ENCODE measurements around the gene MAN2B2.
"Not testable (repeated sequence)": the region's sequence is repeated elsewhere in the genome, so short reads cannot be mapped to it uniquely, and the experiment has no call there.

Gene MAN2B2

DNA sequence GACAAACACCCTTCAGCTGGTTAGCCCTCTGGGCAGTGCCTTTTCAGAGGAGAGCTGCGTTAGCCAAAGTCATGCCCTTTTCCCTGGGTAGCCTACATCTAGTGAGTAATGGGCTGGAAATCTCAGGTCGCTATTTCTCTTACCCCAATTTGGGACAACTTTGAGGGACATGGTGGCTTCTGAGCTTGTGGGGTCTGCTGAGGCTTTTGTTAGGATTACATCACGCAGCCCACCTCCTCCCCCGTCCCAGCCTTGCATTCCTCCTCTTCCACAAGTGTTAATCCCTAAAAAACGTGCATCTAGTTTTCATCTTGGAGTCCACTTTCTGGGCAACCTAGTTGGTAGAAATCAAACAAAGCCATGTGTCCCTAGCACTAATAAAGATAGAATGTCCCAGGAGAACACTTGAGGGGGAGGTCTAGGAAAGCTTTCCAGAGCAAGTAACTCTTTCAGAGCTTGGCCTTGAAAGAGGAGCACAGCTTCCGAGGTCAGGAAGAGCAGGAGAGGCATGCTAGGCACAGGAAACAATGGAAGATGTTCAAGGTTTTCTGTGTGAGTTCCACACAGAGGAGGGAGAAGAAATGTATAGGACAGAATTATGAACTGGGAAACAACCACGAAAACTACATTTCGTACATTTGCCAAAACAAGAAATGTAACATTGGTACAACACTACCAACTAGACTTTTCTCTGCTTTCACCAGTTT, 68.3 kb downstream of the MAN2B2 start:
- DNase-seq (ENCODE audit: low spot score) = no peak

DNA sequence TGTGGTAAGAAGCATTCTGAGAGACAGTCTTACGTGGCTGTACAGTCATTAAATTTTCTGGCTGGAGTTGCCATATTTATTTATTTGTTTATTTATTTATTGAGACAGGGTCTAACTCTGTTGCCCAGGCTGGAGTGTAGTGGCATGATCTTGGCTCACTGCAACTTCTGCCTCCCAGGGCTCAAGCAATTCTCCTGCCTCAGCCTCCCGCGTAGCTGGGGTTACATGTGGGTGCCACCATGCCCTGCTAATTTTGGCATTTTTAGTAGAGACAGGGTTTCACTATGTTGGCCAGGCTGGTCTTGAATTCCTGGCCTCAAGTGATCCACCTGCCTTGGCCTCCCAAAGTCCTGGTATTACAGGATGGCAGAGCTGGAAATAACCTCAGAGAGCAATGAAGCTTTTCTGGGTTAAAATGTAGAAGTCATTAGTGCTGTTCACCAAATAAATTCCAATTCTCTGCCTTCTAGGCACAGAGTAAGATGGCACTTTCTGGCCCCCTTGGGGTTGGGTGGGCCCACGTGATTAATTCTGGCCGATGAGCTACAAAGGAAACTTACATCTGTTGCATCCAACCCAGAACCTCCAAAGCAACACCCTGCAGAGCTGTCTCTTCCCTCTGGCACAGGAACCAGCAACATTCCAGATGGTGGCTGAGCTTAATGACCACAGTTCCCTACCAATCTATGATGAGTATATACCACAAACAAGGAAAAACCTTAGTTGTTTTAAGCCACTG, 70.0 kb downstream of the MAN2B2 start:
- no peak for DNase-seq (ENCODE audit: low spot score)

DNA sequence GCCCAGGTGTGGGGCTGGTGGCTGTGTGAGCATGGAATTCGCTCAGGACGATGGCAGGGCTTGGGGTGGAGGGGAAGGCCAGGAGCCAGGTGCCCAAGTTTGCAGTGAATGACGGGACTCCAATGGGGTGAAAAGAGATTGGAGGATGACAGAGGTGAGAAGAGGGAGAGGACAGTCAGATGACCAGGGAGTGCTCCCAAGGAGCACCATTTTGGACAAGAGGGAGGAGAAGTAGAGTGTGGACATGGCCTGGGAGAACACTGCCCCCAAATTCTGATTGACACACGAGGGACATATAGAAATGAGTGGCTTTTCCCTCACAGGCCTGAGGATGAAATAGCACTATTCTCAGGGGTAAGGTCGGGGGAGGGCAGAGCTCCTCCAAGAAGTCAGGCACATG, 72.2 kb downstream of the MAN2B2 start:
- DNase-seq (ENCODE audit: low spot score) = no peak

DNA sequence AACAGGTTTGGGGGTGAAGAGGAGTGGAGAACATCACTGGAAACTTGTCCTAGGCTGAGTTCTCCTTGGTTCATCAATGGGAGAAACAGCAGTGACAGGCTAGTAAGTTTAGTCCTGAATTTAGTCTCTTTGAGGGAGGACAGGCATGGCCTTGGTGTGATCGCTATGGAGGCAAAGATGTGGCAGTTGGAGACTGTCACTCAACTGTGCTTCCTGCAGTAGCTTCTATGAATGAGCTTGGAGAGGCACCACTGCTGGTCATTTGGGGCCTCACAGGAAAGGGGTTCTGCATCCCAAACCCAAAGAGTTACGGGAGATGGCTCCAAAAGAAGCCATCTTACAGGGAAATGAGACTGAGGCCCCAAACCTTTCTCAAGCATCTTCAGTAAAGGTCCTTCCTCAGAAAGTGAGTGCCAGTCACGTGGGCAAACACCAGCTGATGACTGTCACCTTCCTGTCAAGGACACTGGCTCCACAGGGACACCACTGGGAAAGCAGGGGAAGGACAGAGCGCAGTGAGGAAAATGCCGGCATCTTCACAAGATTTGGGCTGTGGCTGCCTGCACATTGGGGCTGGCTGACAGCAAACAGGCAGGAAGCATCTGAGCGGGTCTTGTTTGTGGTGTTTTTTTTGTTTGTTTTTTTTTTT, 72.7 kb downstream of the MAN2B2 start:
- DNase-seq (ENCODE audit: low spot score) = no peak

DNA sequence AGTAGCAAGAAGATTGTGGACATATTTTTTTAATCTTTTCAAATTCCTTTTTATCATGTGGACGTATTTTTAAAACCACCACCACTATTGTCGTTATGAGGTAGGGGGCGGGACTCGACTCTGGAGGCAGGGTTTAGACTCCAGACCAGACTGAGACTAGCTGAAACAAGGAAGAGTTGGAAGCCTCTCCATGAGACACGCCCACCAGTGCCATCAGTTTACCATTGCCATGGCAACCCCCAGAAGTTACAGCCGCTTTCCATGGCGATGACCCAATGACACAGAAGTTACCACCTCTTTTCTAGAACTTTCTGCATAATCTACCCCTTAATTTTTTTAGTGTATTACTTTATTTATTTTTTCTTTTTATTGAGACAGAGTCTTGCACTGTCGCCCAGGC, 74.2 kb downstream of the MAN2B2 start:
- DNase-seq (ENCODE audit: low spot score) = no peak

DNA sequence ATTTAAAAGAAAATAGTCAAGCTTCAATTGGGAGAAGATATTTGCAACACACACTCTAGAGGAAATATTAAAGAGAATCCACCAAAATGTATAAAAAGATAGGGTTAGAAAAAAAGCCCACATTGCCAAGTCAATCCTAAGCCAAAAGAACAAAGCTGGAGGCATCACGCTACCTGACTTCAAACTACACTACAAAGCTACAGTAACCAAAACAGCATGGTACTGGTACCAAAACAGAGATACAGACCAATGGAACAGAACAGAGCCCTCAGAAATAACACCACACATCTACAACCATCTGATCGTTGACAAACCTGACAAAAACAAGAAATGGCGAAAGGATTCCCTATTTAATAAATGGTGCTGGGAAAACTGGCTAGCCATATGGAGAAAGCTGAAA, 79.2 kb downstream of the MAN2B2 start:
- DNase-seq (ENCODE audit: low spot score) = not testable (repeated sequence)

DNA sequence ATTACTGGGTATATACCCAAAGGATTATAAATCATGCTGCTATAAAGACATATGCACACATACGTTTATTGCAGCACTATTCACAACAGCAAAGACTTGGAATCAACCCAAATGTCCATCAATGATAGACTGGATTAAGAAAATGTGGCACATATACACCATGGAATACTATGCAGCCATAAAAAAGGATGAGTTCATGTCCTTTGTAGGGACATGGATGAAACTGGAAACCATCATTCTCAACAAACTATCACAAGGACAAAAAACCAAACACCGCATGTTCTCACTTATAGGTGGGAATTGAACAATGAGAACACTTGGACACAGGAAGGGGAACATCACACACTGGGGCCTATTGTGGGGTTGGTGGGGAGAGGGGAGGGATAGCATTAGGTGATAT, 80.3 kb downstream of the MAN2B2 start:
- DNase-seq (ENCODE audit: low spot score) = not testable (repeated sequence)

DNA sequence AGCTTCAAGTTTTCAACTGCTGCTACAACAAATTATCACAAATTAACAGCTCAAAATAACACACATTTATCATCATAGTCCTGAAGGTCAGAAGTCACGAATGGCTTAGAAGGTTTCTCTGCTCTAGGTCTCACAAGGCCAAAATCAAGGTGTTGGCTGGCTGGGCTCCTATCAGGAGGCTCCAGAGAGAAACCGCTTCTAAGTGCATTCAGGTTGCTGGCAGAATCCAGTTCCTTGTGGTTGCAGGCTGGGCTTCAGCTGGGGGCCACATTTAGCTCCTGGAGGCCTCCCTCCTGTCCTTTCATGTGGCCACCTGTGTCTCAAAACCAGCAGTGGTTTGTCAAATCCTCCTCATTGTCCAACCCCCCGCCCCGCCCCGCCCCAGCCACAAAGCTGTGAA, 80.9 kb downstream of the MAN2B2 start:
- DNase-seq (ENCODE audit: low spot score) = peak; percentile 56

DNA sequence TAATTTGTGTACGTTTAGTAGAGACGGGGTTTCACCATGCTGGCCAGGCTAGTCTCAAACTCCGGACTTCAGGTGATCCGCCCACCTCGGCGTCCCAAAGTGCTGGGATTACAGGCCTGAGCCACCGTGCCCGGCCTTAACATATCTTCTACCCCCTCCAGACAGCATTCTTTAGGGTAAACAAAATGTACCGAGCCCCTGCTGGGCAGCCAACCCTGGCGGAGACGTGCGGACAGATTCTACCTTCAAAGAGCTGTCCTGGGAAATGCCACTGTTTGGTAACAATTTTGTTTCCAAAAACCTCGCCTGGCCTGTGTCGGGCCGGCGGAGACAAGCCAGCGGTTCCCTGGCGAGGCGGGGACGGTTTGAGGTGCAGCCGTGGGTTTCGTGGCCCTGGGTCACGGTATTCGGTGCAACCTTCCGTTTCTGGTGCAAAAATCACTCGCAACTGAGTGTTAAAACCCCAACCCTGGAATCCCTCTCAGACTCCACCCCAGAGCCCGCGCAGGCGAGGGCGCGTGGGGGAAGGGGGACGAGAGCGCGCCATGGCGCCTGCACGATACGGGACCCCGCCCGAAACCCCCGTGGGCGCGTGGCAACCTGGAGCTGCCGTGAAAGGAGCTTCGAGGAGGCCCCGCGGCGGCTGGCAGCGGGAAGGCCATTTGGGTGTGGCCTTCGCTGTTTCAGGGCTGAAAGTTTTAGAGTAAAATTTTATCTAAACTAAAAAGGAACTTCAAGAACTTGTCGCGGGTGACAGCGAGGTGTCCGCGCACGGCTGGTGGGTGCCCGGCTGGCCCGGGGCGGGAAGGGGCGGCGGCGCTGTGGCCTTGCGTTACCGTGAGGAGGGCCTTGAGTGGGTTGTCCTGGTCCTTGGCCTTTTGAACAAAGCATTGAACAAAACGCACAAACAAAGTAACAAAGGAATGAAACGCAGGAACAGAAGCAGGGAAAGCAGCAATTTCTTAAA, 82.5 kb downstream of the MAN2B2 start:
- no peak for DNase-seq (ENCODE audit: low spot score)

DNA sequence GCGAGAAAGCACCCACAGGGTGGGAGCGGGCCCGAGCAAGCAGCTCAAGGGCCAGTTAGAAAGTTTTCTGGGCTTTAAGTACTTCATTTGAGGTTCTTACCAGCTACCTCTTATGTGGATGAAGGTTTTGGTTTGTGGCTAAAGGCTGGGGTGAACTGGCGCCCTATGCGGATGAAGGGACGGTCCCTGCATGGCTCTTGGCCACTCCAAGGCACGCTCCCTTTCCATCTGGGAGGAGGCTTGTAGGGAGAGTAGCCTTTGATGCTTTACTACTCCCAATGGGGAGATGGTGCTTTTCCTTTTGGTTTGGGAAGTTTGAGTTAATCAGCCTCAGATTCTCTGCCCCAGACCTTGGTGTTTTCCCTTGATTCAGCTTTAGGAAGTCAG, 83.2 kb downstream of the MAN2B2 start:
- no peak for DNase-seq (ENCODE audit: low spot score)

DNA sequence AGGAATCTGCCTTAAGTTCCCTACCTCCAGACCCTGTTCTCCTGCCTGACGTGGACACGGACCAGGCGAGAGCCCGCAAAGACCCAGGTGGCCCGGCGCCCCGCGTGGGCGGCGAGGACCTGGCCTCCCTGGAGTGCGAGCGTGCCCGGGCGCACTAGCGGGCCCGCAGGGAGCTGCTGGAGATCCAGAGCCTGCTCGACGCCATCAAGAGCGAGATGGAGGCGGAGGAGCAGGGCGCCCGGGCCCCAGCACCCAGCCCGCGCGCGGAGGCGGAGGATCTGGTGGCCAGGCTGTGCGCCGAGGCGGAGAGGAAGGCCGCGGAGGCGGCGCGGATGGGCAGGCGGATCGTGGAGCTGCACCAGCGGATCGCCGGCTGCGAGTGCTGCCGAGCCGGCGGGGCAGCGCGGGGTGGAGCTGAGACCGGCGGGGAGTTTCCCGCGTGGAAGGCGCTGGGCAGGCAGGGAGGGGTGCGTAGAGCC, 83.6 kb downstream of the MAN2B2 start:
- no peak for DNase-seq (ENCODE audit: low spot score)

DNA sequence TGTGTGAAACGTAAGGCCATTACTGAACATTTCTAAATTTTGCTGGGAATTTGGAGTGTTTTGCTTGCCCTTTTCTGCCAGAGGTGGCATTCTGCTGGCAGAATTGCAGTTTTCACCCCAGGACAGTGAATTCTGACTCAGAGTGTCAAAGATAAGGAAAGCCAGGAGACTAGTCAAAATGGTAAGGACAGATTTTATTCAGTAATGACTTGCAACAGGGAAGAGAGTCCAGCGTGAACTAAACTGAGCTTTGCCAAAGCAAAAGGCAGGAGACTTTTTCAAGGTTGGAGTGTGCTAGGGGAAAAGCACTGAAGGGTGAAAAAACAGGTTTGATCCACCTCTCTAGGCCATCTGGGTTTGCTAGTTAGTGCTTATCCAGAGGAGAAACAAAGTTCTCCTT, 84.9 kb downstream of the MAN2B2 start:
- DNase-seq (ENCODE audit: low spot score) = no peak

DNA sequence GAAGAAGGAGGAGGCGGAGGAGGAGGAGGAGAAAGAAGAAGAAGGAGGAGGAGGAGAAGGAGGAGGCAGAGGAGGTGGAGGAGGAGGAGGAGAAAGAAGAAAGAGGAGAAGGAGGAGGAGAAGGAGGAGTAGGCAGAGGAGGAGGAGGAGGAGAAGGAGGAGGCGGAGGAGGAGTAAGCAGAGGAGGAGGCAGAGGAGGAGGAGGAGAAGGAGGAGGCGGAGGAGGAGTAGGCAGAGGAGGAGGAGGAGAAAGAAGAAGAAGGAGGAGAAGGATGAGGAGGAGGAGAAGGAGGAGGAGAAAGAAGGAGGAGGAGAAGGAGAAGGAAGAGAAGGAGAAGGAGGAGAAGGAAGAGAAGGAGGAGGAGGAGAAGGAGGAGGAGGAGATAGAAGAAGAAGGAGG, 85.4 kb downstream of the MAN2B2 start:
- no peak for DNase-seq (ENCODE audit: low spot score)

DNA sequence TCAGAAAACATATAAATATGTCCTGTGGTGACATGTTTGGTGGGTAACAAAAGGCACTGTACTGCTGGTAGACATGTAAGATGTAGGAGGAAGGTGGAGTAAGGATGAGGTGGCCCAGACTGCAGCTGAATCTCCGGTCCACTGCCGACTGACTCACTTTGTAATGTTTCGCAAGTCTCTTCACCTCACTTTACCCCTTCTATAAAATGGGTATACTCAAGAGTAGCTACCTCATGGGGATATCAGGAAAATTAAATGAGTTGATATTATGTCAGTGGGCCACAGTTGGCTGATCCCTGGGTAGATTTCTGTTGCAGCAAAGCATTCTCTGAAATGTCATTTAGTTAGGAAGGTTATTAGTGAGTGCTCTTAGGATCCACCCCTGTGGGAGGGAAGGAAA, 87.6 kb downstream of the MAN2B2 start:
- DNase-seq (ENCODE audit: low spot score) = no peak

DNA sequence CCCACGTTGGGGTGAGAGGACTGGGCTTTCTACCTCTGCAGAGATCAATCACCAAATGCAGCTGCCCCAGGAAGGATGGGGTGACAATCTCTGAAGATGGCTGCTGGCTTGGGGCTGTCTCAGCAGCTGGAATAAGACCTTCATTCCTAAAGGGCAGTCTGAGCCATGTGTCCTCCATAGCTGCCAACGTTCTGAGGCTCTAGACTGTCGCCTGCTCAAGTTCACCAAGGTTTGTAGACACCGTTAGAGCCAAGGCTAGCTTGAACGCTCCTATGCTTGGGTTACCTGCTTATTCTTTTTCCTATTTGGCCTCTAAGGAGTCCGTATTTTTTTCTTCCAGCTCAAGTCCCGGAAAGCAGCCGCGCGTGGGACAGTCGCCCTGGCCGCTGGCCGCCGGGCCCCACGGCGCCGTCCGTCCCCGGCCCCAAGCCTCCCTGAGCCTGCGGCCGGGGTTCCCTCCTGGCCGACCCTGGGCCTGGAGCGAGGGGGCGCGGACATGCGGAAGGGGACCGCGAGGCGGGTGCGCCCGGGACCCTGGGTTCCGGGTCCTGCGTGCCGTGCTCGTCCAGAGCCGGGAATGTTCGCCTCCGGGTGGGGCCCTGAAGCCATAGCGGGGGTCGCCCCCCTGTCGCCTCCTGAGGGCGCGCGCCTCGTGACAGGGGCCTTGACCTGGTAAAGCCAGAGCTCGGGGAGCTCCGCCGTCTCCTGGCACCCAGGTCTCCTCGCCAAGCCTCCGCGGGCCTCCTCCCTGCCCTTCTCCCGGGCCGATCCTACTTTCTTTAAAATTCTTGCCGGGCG, 88.8 kb downstream of the MAN2B2 start:
- DNase-seq (ENCODE audit: low spot score) = no peak

DNA sequence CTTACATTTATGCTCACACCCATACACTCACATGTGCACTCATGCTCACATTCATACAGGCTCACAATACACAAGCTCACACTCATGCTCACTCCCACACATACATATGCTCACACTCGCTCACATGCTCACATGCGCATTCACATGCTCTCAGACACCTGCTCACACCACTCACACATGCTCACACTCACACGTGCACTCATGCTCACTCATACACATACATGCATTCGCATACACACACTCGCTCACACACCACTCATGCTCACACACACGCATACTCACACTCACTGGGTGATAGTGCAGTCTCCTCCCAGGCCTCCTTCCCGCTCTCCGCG, 90.3 kb downstream of the MAN2B2 start:
- DNase-seq (ENCODE audit: low spot score) = no peak

DNA sequence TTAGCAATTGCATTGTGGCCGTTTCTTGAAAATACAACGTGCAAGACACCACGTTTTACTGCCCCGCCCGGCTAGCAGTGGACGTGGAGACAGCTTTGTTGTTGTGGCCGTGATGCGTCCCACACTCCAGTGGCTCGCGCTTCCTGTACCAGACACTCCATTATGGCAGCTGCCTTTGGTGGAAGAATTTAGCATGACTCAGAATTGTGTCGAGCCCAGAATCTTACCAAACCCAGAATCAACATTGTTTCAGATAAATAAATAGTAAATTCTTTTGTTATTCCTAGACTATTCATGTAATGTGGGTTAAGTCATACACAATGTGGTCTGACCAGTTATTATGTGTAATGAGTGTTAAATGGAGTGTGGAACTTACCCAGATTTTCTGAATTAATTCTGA, 93.4 kb downstream of the MAN2B2 start:
- DNase-seq (ENCODE audit: low spot score) = no peak

DNA sequence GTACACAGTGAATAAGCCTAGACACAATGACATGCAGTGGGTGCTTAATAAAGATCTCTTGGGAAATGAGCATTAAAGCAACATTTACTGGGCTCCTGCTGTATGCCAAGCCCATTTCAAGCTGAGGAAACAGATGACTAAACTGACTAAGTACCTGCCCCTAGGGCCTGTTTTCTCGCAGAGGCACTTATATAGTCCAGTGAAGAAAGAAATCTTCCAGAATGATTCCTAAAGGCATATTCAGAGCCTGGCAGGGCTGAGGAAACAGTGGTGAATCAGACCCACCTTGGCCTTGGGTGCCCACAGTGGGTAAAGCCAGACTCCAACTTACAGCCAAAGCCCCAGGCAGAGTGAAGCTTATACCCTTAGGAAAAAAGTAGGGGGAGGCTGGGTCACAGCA, 96.7 kb downstream of the MAN2B2 start:
- DNase-seq (ENCODE audit: low spot score) = no peak

DNA sequence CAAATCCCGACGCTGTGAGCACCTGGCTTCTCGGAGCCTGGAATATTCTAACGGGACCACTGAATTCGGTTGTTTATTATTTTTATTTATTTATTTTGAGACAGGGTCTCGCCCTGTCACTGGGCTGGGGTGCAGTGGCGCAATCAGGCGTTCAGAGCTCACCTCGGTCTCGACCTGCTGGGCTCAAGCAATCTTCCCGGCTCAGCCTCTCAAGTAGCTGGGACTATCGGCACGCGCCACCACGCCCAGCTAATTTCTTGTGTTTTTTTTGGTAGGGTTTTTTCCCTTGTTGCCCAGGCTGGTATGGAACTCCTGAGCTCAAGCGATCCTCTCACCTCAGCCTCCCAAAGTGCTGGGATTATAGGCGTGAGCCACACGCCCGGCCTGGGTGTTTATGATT, 97.1 kb downstream of the MAN2B2 start:
- no peak for DNase-seq (ENCODE audit: low spot score)

DNA sequence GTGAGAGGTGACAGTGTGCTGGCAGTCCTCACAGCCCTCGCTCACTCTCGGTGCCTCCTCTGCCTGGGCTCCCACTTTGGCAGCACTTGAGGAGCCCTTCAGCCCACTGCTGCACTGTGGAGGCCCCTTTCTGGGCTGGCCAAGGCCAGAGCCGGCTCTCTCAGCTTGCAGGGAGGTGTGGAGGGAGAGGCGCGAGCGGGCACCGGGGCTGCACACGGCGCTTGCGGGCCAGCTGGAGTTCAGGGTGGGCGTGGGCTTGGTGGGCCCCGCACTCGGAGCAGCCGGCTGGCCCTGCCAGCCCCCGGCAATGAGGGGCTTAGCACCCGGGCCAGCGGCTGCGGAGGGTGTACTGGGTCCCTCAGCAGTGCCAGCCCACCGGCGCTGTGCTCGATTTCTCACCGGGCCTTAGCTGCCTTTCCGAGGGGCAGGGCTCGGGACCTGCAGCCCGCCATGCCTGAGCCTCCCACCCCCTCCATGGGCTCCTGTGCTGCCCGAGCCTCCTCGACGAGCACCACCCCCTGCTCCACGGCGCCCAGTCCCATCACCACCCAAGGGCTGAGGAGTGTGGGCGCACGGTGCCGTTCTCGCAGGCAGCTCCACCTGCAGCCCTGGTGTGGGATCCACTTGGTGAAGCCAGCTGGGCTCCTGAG, 97.7 kb downstream of the MAN2B2 start:
- not testable (repeated sequence) for DNase-seq (ENCODE audit: low spot score)

Measured in SW480 (cell line).